Right cardiac atrium (tissue), 5 donors: ENCODE results near the gene EIF1AY. TPM values are rescaled to one million over a fixed set of nuclear protein-coding genes. Genes with fewer than 3 reads are reported as not detected.

Experiments used
- ATAC-seq, 2 donors: fragments of 200-7000 bp; cut with Tn5 transposase; one replicate each; pipeline versions ENCODE4 v1.8.0 to v1.9.1; 2020; ENCODE audit warnings: moderate library complexity in 2 of 2, mild to moderate bottlenecking in 1 of 2
- DNase-seq, 3 donors: peaks; one replicate each; pipeline ENCODE4 v3.0.0-alpha.2; 2020
- H3K27ac ChIP-seq: one replicate; pipeline ENCODE4 v1.5.1; 2013; ENCODE audit warnings: mild to moderate bottlenecking, low read length, control low read depth, moderate library complexity
- H3K27me3 ChIP-seq: one replicate; pipeline ENCODE4 v1.6.1; 2013; ENCODE audit not compliant: control insufficient read depth, insufficient read depth
- H3K4me1 ChIP-seq: one replicate; pipeline ENCODE4 v1.6.1; 2013; ENCODE audit warnings: low read length; ENCODE audit not compliant: control insufficient read depth, insufficient read depth
- H3K4me3 ChIP-seq: one replicate; pipeline ENCODE4 v1.5.1; 2013; ENCODE audit warnings: low read length, control low read depth
- H3K9me3 ChIP-seq: one replicate; pipeline ENCODE4 v1.6.1; 2013; ENCODE audit warnings: low read length; ENCODE audit not compliant: control insufficient read depth
- WGBS: extraction: QIAGEN DNeasy Blood & Tissue Kit; methylation state at CpG from one replicate; pipeline ENCODE4 v1.1.7; 2013; 5-methylcytosine and 5-hydroxymethylcytosine counted together
- intact Hi-C, 4 donors: fragments of 100-400 bp; cut with DNase I; formaldehyde crosslinking; loops; one replicate each; pipeline versions ENCODE4 v1.11.0 to v1.14.0; 2022 to 2023
- polyA plus RNA-seq: library from polyadenylated mRNA; stranded (reverse); fragments of 200-250 nt; gene quantifications from one replicate; pipeline ENCODE4 v1.2.3, GENCODE V29; 2013
- total RNA-seq, 4 donors: library from RNA; stranded (reverse); fragmentation: NEBNext Ultra II Directional; extraction: Animal tissue kit (Norgen Biotek cat#: 25700); gene quantifications; one replicate each; pipeline ENCODE4 v1.2.1, GENCODE V29; 2021
- donor health status: healthy with polysubstance abuse.
- donor health status: DM: no; HTN: yes; CAD: no.
- donor health status: DM: no; HTN: no; CAD: no.
- donor health status: DM: no; HTN: yes; CAD: no; lungs with severe emphysema.
- donor health status: DM: yes; HTN: yes; CAD: no.

The EIF1AY gene
- total and polyA plus RNA-seq, 5 donors: 120 to 159 (median 134) TPM; not detected in 2

- Histone ChIP-seq H3K4me1 (no peaks in the 10 kb centered on the region), H3K4me3 (no peak overlapping the region), H3K27me3 (no peaks in the 10 kb centered on the region), H3K27ac (peak overlapping the region; percentile 58), H3K9me3 (no peaks in the 10 kb centered on the region)
- ATAC-seq (peak in 1 of 2 donors; percentile 86), DNase-seq (peak in 1 of 3 donors; percentile 82)
- intact Hi-C loops: no loop called here
- 32% methylated on average over 2 of the region's 2 CpGs for WGBS
Measured at GRCh38 chrY:20559873-20560512, 15.6 kb upstream of the EIF1AY start.

GRCh38 chrY:20571306-20571705 is 4.3 kb upstream of the EIF1AY start:
- WGBS: 53% methylated on average over 3 of the region's 3 CpGs
- no peak for ATAC-seq
- Histone ChIP-seq H3K4me1 (no peaks in the 10 kb centered on the region), H3K4me3 (no peak overlapping the region), H3K27ac (no peak overlapping the region), H3K27me3 (no peaks in the 10 kb centered on the region), H3K9me3 (no peaks in the 10 kb centered on the region)
- DNase-seq: no peak
- intact Hi-C loops: no loop called here

GRCh38 chrY:20576506-20576905 is 930 bp downstream of the EIF1AY start:
- no peaks in the 10 kb centered on the region for H3K27me3 ChIP-seq
- no peaks in the 10 kb centered on the region for H3K9me3 ChIP-seq
- no peak for ATAC-seq
- WGBS: 7% methylated on average over 5 of the region's 5 CpGs
- H3K27ac ChIP-seq: no peak overlapping the region
- intact Hi-C loops: no loop called here
- peak overlapping the region; percentile 99 for H3K4me3 ChIP-seq
- no peaks in the 10 kb centered on the region for H3K4me1 ChIP-seq
- DNase-seq: no peak

- no peak for DNase-seq
- no peak overlapping the region for H3K27ac ChIP-seq
- WGBS: 65% methylated on average over 3 of the region's 3 CpGs
- intact Hi-C loops: no loop called here
- no peaks in the 10 kb centered on the region for H3K9me3 ChIP-seq
- no peak for ATAC-seq
- no peaks in the 10 kb centered on the region for H3K27me3 ChIP-seq
- peak overlapping the region; percentile 28 for H3K4me3 ChIP-seq
- no peaks in the 10 kb centered on the region for H3K4me1 ChIP-seq
Measured at GRCh38 chrY:20578206-20578605, 2.6 kb downstream of the EIF1AY start.

GRCh38 chrY:20581687-20582086 is 6.1 kb downstream of the EIF1AY start:
- ATAC-seq: no peak
- H3K27ac ChIP-seq: no peak overlapping the region
- DNase-seq: no peak
- no peaks in the 10 kb centered on the region for H3K4me1 ChIP-seq
- H3K4me3 ChIP-seq: no peak overlapping the region
- intact Hi-C loops: no loop called here
- no peaks in the 10 kb centered on the region for H3K27me3 ChIP-seq
- WGBS: 66% methylated on average over 3 of the region's 3 CpGs
- H3K9me3 ChIP-seq: no peaks in the 10 kb centered on the region

- 75% methylated on average over 4 of the region's 4 CpGs for WGBS
- Histone ChIP-seq H3K27ac (no peak overlapping the region), H3K27me3 (no peaks in the 10 kb centered on the region), H3K9me3 (no peaks in the 10 kb centered on the region), H3K4me3 (no peak overlapping the region), H3K4me1 (no peaks in the 10 kb centered on the region)
- intact Hi-C loops: no loop called here
- ATAC-seq: no peak
- DNase-seq: no peak
Measured at GRCh38 chrY:20586161-20586560, 10.6 kb downstream of the EIF1AY start.

Other genes starting within 250 kb of the EIF1AY start
- not detected for gene RPS4Y2, start 180.3 kb downstream of the EIF1AY start, total RNA-seq
- not detected for gene RPS4Y2, start 180.3 kb downstream of the EIF1AY start, polyA plus RNA-seq